Adrenal gland (tissue), 12 donors: ENCODE results near the gene SGIP1. TPM values are rescaled to one million over a fixed set of nuclear protein-coding genes. Genes with fewer than 3 reads are reported as not detected.

Source experiments
- DNase-seq, 7 donors: peaks; one replicate each; pipeline ENCODE4 v3.0.0-alpha.2; 2019 to 2020
- H3K27ac ChIP-seq, 5 donors: fragments of 200-600 bp; sonication (generic) in 4 of 5; 1 replicate in 3 of 5; 2 replicates in 2 of 5; pipeline versions ENCODE4 v1.5.1 to v1.8.0; 2016 to 2020; ENCODE audit warnings: mild to moderate bottlenecking in 1 of 5
- H3K27me3 ChIP-seq: fragments of 200-600 bp; 2 replicates; pipeline ENCODE4 v1.8.0; 2021
- H3K36me3 ChIP-seq, 2 donors: fragments of 200-600 bp; replicated peaks in 1 of 2; 1 replicate in 1 of 2; 2 replicates in 1 of 2; pipeline versions ENCODE4 v1.5.1 to v1.8.0; 2018 to 2022
- H3K4me1 ChIP-seq, 2 donors: fragments of 200-600 bp; replicated peaks in 1 of 2; 1 replicate in 1 of 2; 2 replicates in 1 of 2; pipeline versions ENCODE4 v1.5.1 to v1.8.0; 2018 to 2021
- H3K4me3 ChIP-seq, 4 donors: fragments of 200-600 bp; sonication (generic) in 3 of 4; one replicate each; pipeline ENCODE4 v1.5.1; 2016 to 2018
- H3K9me3 ChIP-seq, 3 donors: fragments of 200-600 bp; sonication (generic) in 1 of 3; replicated peaks in 1 of 3; 1 replicate in 2 of 3; 2 replicates in 1 of 3; pipeline versions ENCODE4 v1.5.1 to v1.8.0; 2016 to 2021
- POLR2A ChIP-seq, 2 donors: fragments of 450-650 bp; IDR thresholded peaks; one replicate each; pipeline ENCODE4 v1.6.1; 2017; ENCODE audit warnings: antibody characterized with exemption in 2 of 2, mild to moderate bottlenecking in 2 of 2, moderate library complexity in 1 of 2
- WGBS, 4 donors: extraction: QIAGEN DNeasy Blood & Tissue Kit in 2 of 4; methylation state at CpG; one replicate each; pipeline versions ENCODE4 v1.1.5 to v1.1.7; 2013 to 2017; 5-methylcytosine and 5-hydroxymethylcytosine counted together
- intact Hi-C, 2 donors: fragments of 100-400 bp; cut with DNase I; formaldehyde crosslinking; loops; one replicate each; pipeline versions ENCODE4 v1.14.1 to v1.15.0; 2022 to 2023
- polyA plus RNA-seq, 3 donors: library from polyadenylated mRNA; stranded (reverse); fragments of 200-250 nt in 2 of 3; fragments of 350-450 nt in 1 of 3; fragmentation: Illumina TruSeq in 1 of 3; extraction: RNeasy Lipid Tissue Mini Kit (QIAGEN cat#74804) in 1 of 3; gene quantifications; one replicate each; pipeline ENCODE4 v1.2.3, GENCODE V29; 2013 to 2014
- total RNA-seq, 9 donors: library from RNA; depleted of rRNA in 4 of 9; stranded (reverse); fragments of >200 nt in 4 of 9; fragments of 120-200 nt in 1 of 9; fragmentation: NEBNext Ultra II Directional in 1 of 9; extraction: Animal tissue kit (Norgen Biotek cat#: 25700) in 1 of 9; gene quantifications; one replicate each; pipeline versions ENCODE4 v1.1.0 to v1.2.4, GENCODE V29; 2013 to 2023
- TF ChIP-seq, protein P1 (sequence below), 6 experiments: fragments of 450-650 bp in 4 of 6; fragments of 200-600 bp in 2 of 6; sonication (generic) in 1 of 6; IDR thresholded peaks; 1 replicate in 5 of 6; 2 replicates in 1 of 6; pipeline versions ENCODE4 v1.5.1 to v1.8.0; 2016 to 2021; ENCODE audit warnings: antibody characterized with exemption in 6 of 6, mild to moderate bottlenecking in 2 of 6, moderate library complexity in 1 of 6
- donor health status: healthy with polysubstance abuse.
- donor health status: Bipolar disorder and iron deficiency.
- donor health status: DM: yes; HTN: yes; CAD: no.
- donor health status: DM: no; HTN: no; CAD: no.
- donor health status: DM: no; HTN: no; CAD: no.
- donor health status: DM: yes; HTN: yes; CAD: no.

Gene SGIP1
- total and polyA plus RNA-seq, 12 donors = 0.52 to 8.4 (median 1.9) TPM; not detected in 1

DNA sequence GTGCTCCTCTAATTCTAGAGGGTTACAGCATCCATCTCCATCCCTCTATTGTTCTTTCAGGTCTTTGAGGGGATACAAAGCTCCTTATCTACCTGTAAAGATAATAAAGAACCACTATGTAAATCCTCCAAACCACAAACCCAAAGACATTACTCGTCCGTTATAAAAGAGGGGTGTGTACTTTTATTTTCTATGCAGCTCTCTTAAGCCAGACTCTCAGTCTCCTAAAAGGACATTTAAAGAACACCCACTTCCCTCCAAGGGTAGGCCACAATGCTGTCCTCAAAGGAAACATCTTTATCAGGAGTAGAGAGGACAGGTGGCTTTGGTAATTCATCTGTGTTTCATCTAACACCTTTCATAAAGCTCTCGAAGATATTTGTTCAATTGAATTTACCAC is 150.4 kb downstream of the SGIP1 start:
- no peak overlapping the region for H3K27ac ChIP-seq
- no peaks in the 10 kb centered on the region for H3K4me1 ChIP-seq
- intact Hi-C loops = no loop called here
- H3K4me3 ChIP-seq = no peak overlapping the region
- no peaks in the 10 kb centered on the region for H3K36me3 ChIP-seq
- no peak for TF ChIP-seq POLR2A (IDR thresholded peaks at IDR 0.05)
- TF ChIP-seq, protein P1, sequence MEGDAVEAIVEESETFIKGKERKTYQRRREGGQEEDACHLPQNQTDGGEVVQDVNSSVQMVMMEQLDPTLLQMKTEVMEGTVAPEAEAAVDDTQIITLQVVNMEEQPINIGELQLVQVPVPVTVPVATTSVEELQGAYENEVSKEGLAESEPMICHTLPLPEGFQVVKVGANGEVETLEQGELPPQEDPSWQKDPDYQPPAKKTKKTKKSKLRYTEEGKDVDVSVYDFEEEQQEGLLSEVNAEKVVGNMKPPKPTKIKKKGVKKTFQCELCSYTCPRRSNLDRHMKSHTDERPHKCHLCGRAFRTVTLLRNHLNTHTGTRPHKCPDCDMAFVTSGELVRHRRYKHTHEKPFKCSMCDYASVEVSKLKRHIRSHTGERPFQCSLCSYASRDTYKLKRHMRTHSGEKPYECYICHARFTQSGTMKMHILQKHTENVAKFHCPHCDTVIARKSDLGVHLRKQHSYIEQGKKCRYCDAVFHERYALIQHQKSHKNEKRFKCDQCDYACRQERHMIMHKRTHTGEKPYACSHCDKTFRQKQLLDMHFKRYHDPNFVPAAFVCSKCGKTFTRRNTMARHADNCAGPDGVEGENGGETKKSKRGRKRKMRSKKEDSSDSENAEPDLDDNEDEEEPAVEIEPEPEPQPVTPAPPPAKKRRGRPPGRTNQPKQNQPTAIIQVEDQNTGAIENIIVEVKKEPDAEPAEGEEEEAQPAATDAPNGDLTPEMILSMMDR (IDR thresholded peaks at IDR 0.05) = no peak
- DNase-seq = no peak
- H3K27me3 ChIP-seq = no peaks in the 10 kb centered on the region
- H3K9me3 ChIP-seq = no peaks in the 10 kb centered on the region
- 75 to 86% (median 78%) methylated on average over 3 of the region's 3 CpGs for WGBS, 4 donors

DNA sequence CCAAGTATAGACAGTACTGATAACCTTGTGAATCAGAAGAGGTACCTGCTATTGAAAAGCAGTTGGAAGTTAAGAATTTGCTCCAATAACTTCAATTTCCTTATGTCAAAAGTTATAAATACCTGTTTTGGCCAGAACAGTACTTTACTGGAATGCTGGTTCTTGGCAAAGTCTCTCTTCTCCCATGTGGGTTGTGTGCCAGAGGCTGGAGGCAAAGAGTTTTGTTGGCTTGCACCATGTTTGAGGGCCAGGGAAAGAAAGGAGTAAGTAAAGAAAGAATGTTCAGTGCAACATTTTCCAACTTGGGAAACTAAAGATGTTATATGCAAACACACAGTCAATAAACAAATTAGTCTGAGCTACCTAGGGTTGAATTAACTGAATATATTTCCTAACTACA is 151.3 kb downstream of the SGIP1 start:
- intact Hi-C loops = no loop called here
- no peak overlapping the region for H3K27ac ChIP-seq
- TF ChIP-seq POLR2A (IDR thresholded peaks at IDR 0.05) = no peak
- TF ChIP-seq, protein P1 (IDR thresholded peaks at IDR 0.05) = no peak

DNA sequence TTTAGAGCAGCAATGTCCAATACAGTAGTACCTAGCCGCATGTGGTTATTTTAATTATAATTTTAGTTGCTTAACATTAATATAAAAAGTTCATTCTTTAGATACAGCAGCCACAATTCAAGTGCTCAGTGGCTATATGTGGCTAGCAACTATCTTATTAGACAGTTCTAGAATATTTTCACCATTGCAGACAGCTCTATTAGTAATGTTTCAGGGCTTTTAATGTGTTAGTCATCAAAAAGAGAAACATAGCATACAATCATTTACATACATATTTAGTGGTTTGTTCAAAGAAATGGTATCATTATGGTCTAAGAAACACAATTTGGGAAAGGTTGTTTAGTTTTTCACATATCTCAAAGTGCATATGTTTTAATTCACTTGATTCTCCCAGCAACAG is 151.7 kb downstream of the SGIP1 start:
- TF ChIP-seq, protein P1 (IDR thresholded peaks at IDR 0.05) = no peak
- no peak for TF ChIP-seq POLR2A (IDR thresholded peaks at IDR 0.05)
- intact Hi-C loops = no loop called here
- Histone ChIP-seq H3K27me3 (no peaks in the 10 kb centered on the region), H3K9me3 (no peaks in the 10 kb centered on the region), H3K36me3 (no peaks in the 10 kb centered on the region), H3K27ac (no peak overlapping the region), H3K4me3 (no peak overlapping the region), H3K4me1 (no peaks in the 10 kb centered on the region)
- 78 to 98% (median 97%) methylated on average over 1 of the region's 1 CpG for WGBS, 4 donors
- DNase-seq = no peak

More for the DNA sequence above, 151.3 kb downstream of the SGIP1 start:
- no peak overlapping the region for H3K4me3 ChIP-seq
- H3K4me1 ChIP-seq = no peaks in the 10 kb centered on the region
- no peaks in the 10 kb centered on the region for H3K9me3 ChIP-seq
- H3K27me3 ChIP-seq = no peaks in the 10 kb centered on the region
- no peak for DNase-seq
- no peaks in the 10 kb centered on the region for H3K36me3 ChIP-seq

DNA sequence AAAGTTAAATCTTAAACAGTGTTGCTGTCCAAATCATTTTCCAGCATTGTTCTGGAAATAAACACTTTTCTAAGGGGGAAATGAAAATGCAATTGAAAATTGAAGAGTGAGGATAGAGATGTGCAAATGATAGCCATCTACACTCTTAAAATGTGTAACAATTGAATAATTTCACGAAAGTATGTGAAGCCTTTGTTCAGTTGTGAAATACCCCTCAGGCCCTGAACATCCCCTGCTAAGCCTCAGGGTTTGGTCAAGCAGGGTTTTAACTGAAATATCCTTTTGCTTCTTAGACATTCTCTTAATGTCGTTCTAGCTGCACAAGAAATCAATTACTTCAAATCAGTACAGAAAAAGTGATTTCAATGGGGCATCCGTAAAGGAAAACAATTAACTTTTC is 152.5 kb downstream of the SGIP1 start:
- no peaks in the 10 kb centered on the region for H3K9me3 ChIP-seq
- H3K4me3 ChIP-seq = no peak overlapping the region
- 70 to 82% (median 76%) methylated on average over 3 of the region's 3 CpGs for WGBS, 4 donors
- no peak for DNase-seq
- intact Hi-C loops = no loop called here
- no peak for TF ChIP-seq POLR2A (IDR thresholded peaks at IDR 0.05)
- TF ChIP-seq, protein P1 (IDR thresholded peaks at IDR 0.05) = no peak
- no peak overlapping the region for H3K27ac ChIP-seq
- H3K27me3 ChIP-seq = no peaks in the 10 kb centered on the region
- H3K4me1 ChIP-seq = no peaks in the 10 kb centered on the region
- H3K36me3 ChIP-seq = no peaks in the 10 kb centered on the region
